Glutamatergic neuron (in vitro differentiated cells): ENCODE data around the gene MLLT3. TPM values are rescaled to one million over a fixed set of nuclear protein-coding genes. Genes with fewer than 3 reads are reported as not detected.

Source experiments
- DNase-seq: peaks from one replicate; pipeline ENCODE4 v3.0.0; 2022
- H3K27ac Mint-ChIP-seq: one replicate; pipeline ENCODE4 v1.8.0; 2020; ENCODE audit warnings: mild to moderate bottlenecking, mixed read lengths, inconsistent platforms; ENCODE audit not compliant: unreplicated experiment
- H3K27me3 Mint-ChIP-seq: one replicate; pipeline ENCODE4 v1.8.0; 2020; ENCODE audit warnings: mild to moderate bottlenecking, moderate library complexity, mixed read lengths, inconsistent platforms; ENCODE audit not compliant: unreplicated experiment
- H3K36me3 Mint-ChIP-seq: one replicate; pipeline ENCODE4 v1.8.0; 2020; ENCODE audit warnings: mild to moderate bottlenecking, mixed read lengths, inconsistent platforms; ENCODE audit not compliant: unreplicated experiment
- H3K4me1 Mint-ChIP-seq: one replicate; pipeline ENCODE4 v1.8.0; 2020; ENCODE audit warnings: mild to moderate bottlenecking, low read depth, mixed read lengths, inconsistent platforms; ENCODE audit not compliant: unreplicated experiment
- H3K4me3 Mint-ChIP-seq: one replicate; pipeline ENCODE4 v1.8.0; 2020; ENCODE audit warnings: mild to moderate bottlenecking, mixed read lengths, inconsistent platforms; ENCODE audit not compliant: unreplicated experiment
- H3K9me3 Mint-ChIP-seq: one replicate; pipeline ENCODE4 v1.8.0; 2020; ENCODE audit warnings: mild to moderate bottlenecking, moderate library complexity, mixed read lengths, inconsistent platforms; ENCODE audit not compliant: unreplicated experiment
- total RNA-seq: library from RNA; stranded (reverse); fragmentation: NEBNext Ultra II Directional; extraction: Animal tissue kit (Norgen Biotek cat#: 25700); gene quantifications from one replicate; pipeline ENCODE4 v1.2.1, GENCODE V29; 2021; ENCODE audit not compliant: unreplicated experiment
- TF ChIP-seq, protein P1 (sequence below): fragments of 200-600 bp; sonication (generic); IDR thresholded peaks from one replicate; pipeline ENCODE4 v1.5.0; 2021; ENCODE audit not compliant: partially characterized antibody, unreplicated experiment

Gene MLLT3
- total RNA-seq, 1 donor from 2014 or later: 11.7 TPM

DNA sequence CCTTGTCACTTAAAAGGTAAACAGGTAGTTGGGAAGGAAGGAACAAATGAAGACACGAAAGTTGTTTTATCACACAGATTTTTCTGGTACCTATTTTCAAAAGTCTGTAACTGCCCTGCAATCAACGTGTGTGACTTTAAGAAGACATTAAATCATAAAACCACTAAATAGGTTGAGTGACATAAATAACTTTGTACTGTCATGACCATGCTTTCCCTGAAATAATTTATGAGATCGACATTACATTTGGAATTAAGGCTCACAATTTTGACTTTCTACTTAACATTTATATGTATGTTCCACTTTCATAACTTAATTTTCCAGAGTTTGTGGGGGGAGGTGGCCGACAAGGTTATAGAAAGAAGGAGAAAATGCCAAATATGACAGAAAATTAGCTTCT is 181.1 kb downstream of the MLLT3 start:
- Mint-ChIP-seq H3K4me1 (peaks cover 2% of the 10 kb centered on the region), H3K4me3 (no peak overlapping the region), H3K36me3 (no peaks in the 10 kb centered on the region), H3K27me3 (no peaks in the 10 kb centered on the region), H3K9me3 (no peaks in the 10 kb centered on the region), H3K27ac (no peak overlapping the region)
- TF ChIP-seq, protein P1, sequence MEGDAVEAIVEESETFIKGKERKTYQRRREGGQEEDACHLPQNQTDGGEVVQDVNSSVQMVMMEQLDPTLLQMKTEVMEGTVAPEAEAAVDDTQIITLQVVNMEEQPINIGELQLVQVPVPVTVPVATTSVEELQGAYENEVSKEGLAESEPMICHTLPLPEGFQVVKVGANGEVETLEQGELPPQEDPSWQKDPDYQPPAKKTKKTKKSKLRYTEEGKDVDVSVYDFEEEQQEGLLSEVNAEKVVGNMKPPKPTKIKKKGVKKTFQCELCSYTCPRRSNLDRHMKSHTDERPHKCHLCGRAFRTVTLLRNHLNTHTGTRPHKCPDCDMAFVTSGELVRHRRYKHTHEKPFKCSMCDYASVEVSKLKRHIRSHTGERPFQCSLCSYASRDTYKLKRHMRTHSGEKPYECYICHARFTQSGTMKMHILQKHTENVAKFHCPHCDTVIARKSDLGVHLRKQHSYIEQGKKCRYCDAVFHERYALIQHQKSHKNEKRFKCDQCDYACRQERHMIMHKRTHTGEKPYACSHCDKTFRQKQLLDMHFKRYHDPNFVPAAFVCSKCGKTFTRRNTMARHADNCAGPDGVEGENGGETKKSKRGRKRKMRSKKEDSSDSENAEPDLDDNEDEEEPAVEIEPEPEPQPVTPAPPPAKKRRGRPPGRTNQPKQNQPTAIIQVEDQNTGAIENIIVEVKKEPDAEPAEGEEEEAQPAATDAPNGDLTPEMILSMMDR: no peak
- DNase-seq: no peak

DNA sequence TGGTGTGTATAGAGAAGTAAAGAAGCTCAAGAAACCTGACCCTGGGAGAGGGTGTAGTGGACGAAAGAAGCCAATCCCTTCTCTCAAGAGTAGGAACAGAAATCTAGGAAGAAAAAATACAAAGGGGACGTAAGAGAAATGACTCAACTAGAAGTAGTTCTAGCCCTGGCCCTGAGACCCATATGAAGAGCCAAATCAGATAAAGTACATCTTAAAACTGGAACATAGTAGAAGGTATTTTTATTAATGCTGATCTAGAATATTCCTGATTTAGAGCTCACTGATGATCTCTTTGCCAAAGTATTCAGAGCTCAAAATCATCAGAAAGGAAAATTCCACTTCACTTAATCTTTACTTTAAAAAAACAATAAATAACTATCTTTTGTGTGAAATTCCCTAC is 184.8 kb downstream of the MLLT3 start:
- no peak overlapping the region for H3K4me3 Mint-ChIP-seq
- no peaks in the 10 kb centered on the region for H3K27me3 Mint-ChIP-seq
- TF ChIP-seq, protein P1: no peak
- DNase-seq: no peak
- H3K9me3 Mint-ChIP-seq: no peaks in the 10 kb centered on the region
- H3K4me1 Mint-ChIP-seq: no peaks in the 10 kb centered on the region
- no peak overlapping the region for H3K27ac Mint-ChIP-seq
- no peaks in the 10 kb centered on the region for H3K36me3 Mint-ChIP-seq

DNA sequence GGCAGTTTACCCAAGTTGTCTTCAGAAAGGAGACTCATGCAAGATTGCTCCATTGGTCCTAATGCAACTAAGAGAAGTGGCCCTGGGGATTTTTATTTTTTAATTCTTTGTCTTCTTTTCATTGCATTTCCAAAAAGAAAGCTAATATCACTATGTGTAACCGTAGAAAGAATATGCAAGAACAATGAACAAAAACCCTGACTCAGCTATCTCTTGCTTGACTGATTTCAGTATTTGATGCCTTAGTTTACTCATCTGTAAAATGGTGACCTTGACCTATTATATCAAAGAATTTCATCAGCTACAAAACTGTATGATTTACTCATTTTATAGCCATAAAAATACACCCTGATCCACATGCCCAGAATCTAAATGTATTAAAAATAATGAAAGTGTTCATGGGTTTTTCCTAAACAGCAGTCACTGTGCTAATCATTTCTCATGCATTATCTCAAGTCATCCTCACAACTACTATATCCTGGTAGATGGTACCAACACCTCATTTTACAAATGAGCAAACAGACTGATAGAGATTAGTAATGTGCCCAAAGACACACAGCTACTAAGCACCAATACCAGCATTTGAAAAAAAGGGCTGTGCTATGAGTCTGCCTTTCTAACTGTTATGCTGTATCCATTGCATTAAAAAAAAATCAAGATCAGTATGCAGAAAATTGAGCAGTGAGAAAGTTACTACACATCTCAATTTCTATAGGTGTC is 185.7 kb downstream of the MLLT3 start:
- H3K27me3 Mint-ChIP-seq: no peaks in the 10 kb centered on the region
- H3K9me3 Mint-ChIP-seq: no peaks in the 10 kb centered on the region
- DNase-seq: no peak
- TF ChIP-seq, protein P1: no peak
- no peak overlapping the region for H3K4me3 Mint-ChIP-seq
- no peaks in the 10 kb centered on the region for H3K36me3 Mint-ChIP-seq
- H3K27ac Mint-ChIP-seq: no peak overlapping the region
- no peaks in the 10 kb centered on the region for H3K4me1 Mint-ChIP-seq

DNA sequence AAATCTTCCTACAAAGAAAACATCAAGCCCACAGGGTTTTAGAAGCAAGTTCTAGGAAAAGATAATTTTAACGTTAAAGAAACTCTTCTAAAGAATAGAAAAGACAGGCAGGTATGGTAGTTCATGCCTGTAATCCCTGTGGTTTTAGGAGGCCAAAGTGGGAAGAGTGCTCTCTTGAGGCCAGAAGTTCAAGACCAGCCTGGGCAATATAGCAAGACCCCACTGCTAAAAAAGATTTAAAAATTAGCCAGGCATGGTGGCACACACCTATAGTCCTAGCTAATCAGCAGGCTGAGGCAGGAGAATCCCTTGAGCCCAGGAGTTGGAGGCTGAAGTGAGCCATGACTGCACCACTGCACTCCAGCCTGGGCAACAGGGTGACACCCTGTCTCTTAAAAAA is 193.3 kb downstream of the MLLT3 start:
- TF ChIP-seq, protein P1: no peak
- H3K4me1 Mint-ChIP-seq: no peaks in the 10 kb centered on the region
- H3K4me3 Mint-ChIP-seq: no peak overlapping the region
- H3K27ac Mint-ChIP-seq: no peak overlapping the region
- no peak for DNase-seq
- no peaks in the 10 kb centered on the region for H3K36me3 Mint-ChIP-seq
- H3K27me3 Mint-ChIP-seq: no peaks in the 10 kb centered on the region
- H3K9me3 Mint-ChIP-seq: no peaks in the 10 kb centered on the region

DNA sequence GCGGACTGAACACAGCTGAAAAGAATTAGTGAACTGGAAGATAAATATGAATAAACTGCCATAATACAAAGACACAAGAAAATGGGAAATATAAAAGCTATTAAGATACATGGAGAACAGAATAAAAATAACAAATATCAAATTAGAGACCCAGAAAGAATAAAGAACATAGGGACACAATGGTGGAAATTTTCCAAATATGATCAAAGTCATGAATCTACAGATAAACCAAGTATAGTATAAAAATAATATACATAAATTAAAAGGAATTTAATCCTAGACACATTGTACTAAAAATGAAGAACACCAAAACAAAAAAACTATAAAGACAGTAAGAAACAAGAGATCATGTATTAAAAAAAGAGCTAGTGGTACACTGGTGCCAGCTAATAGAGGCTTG is 194.9 kb downstream of the MLLT3 start:
- Mint-ChIP-seq H3K4me1 (no peaks in the 10 kb centered on the region), H3K27ac (no peak overlapping the region), H3K4me3 (no peak overlapping the region), H3K9me3 (no peaks in the 10 kb centered on the region), H3K36me3 (no peaks in the 10 kb centered on the region), H3K27me3 (no peaks in the 10 kb centered on the region)
- TF ChIP-seq, protein P1: no peak
- DNase-seq: no peak
